Lower leg skin (tissue), 3 donors: ENCODE results near the gene GHR.

ENCODE experiments used
- POLR2A ChIP-seq, 2 donors: fragments of 450-650 bp; IDR thresholded peaks; one replicate each; pipeline ENCODE4 v1.6.1; 2016 to 2017; ENCODE audit warnings: antibody characterized with exemption in 2 of 2, mild to moderate bottlenecking in 1 of 2, moderate library complexity in 1 of 2
- TF ChIP-seq, protein P1 (sequence below), 3 donors: fragments of 450-650 bp; IDR thresholded peaks; one replicate each; pipeline ENCODE4 v1.5.1; 2016; ENCODE audit warnings: antibody characterized with exemption in 3 of 3, mild to moderate bottlenecking in 3 of 3, moderate library complexity in 2 of 3

DNA sequence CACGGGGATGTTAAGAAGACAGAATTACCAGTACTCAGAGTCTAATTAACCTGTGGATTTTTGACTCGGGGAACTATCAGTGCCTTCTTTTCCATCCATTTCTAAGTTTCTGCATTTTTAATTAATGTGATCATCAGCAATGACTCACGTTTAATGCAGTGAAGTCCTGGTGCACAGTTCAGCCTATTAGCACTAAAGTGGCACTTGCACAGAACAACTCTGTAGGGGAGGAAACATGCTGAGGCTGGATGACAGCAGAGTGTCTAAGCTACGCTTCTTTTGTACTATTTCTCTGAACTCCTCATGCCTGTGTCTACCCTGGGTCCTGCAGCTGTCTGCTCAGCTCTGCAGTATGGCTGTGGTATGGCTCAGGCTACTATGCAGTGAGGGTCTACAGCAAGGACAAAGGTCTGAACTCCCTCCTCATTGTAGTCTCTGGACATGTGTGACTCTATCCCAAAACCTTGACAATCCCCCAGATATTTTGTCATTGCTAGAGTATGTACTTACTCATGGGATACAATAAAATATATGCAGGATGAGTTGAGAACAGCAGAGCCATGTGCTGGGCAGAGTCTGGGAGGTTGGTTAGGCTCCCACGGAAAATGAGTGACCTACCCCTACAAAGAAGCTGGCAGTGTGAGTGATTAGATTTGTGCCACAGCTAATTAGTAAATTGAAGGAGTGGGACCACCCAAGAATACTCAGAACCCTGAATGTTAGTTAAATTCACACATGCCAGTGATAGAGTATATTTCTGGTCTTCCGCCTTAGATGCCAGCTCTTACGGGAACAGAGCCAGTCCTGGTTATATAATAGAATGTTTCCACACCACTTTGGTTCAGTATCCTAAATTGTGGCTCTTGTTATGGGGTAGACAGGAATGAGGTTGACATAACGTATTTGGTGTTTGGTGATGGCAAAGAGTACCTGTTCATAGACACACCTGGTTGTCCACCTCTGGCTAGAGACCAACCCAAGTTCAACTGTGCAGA, 148.0 kb downstream of the GHR start:
- TF ChIP-seq POLR2A (IDR thresholded peaks at IDR 0.05) = no peak
- TF ChIP-seq, protein P1, sequence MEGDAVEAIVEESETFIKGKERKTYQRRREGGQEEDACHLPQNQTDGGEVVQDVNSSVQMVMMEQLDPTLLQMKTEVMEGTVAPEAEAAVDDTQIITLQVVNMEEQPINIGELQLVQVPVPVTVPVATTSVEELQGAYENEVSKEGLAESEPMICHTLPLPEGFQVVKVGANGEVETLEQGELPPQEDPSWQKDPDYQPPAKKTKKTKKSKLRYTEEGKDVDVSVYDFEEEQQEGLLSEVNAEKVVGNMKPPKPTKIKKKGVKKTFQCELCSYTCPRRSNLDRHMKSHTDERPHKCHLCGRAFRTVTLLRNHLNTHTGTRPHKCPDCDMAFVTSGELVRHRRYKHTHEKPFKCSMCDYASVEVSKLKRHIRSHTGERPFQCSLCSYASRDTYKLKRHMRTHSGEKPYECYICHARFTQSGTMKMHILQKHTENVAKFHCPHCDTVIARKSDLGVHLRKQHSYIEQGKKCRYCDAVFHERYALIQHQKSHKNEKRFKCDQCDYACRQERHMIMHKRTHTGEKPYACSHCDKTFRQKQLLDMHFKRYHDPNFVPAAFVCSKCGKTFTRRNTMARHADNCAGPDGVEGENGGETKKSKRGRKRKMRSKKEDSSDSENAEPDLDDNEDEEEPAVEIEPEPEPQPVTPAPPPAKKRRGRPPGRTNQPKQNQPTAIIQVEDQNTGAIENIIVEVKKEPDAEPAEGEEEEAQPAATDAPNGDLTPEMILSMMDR (IDR thresholded peaks at IDR 0.05) = no peak
